ENCODE results near the gene LEMD2. TPM values are rescaled to one million over a fixed set of nuclear protein-coding genes. Genes with fewer than 3 reads are reported as not detected.

The LEMD2 gene
- polyA plus RNA-seq, 1 donor, result 74.2 TPM

DNA sequence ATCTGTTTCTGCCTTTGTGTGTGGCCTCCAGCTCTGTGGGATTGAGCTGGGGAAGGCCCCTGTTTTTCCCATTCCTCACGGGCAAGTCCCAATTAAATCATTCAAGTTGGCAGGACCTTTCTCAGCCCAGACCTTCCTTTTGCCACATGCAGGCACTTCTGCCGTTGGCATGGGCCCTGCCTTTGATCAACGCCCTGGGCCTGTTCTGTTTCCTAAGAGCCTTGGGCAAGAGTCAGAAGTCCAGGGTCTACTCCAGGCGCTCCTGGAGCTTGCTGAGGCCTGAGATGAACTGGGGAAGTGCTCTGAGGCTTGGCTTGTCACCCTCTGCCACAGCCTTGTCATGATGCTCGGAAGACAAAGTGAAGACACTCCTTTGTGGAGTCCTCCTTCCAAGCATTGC is 49.4 kb downstream of the LEMD2 start:
- DNase-seq, result no peak

DNA sequence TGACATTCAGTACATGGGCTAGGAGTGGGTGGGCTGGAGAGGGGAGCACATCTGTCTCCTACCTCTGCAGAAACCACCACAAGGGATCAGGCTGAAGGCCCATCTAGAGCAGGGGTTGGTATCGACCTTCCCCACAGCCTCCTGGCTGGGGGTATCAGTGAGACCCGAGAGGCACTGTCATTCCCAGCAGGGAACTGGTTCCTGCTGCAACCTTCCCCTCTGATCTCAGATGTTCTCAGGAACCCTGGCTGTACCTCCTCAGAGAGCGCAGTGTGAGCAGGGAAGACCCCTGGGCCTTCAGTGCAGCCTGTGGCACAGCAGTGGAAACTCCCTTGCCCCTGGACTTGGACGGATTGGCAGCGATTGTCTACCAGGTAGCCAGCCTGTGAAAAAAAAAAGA is 50.1 kb downstream of the LEMD2 start:
- no peak for DNase-seq

DNA sequence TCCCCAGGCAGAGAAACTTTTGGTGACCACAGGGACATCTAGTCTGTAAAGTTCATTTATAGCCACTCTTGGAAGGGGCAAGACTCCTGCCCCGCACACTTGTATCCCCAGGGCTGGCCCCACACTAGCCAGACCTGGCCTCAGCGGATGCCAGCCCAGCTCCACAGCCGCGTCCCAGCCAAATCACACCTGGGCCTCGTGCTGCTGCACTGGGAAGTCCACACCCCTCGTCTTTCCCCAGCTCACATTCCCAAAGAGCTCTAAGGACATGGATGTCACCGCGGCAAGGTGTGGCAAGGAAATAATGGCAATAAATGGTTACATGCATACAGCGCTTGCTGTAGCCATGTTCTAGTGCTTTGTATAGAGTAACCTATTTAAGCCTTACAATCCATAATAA is 50.8 kb downstream of the LEMD2 start:
- DNase-seq, result no peak

DNA sequence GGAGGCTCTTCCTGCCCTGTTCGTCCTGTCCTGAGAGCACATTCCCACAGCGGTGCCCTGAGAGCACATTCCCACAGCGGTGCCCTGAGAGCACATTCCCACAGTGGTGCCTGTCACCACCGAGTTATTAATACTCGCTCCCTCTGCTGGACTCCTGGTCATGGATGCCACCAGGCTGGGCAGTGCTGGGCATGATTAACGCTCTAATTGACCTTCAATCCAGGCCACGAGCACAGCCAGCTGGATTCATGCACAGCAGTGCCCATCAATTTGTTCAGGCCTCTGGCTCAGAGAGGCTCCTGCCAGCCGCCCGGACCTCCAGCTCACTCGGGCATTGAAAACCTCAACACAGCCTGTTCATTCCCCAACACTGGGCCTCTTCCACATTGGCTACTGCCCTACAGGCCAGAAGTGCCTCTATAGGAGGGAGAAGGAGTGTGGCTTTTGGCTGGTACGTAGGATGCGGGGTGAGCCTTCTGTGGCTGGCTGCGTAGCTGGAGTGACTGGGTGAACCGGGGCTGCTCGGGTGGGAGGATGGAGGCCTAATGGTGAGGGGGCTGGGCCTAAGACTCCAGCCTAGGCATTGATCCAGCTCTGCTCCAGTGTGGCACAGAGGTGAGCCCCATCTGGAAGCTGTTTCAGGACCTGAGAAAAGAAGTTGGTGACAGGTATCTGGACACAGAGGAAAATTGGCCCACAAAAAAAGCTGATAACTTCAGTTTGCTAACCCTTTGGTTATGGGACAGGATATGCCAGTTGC is 51.5 kb downstream of the LEMD2 start:
- no peak for DNase-seq

DNA sequence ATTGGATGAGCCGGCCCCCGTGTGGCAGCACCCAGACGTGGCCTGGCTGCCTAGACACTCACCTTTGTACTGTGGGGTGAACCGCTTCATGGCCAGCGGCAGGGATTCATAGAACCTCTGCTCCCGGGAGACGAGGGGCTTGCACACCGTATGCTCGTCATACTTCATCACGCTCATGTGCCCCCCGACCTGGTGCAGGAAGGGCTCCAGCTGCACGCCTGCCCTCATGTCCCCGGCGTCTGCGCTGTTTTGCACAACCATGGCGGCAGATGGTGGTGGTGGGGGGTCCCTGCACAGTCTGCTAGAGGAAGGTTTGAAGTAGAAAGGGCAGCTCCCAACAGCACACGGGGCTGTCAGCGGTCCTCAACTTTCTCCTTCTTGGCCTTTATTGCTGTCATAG is 53.7 kb downstream of the LEMD2 start:
- DNase-seq, result no peak

GRCh38 chr6:33733709-33734007 is 55.3 kb downstream of the LEMD2 start:
- DNase-seq, result no peak

DNA sequence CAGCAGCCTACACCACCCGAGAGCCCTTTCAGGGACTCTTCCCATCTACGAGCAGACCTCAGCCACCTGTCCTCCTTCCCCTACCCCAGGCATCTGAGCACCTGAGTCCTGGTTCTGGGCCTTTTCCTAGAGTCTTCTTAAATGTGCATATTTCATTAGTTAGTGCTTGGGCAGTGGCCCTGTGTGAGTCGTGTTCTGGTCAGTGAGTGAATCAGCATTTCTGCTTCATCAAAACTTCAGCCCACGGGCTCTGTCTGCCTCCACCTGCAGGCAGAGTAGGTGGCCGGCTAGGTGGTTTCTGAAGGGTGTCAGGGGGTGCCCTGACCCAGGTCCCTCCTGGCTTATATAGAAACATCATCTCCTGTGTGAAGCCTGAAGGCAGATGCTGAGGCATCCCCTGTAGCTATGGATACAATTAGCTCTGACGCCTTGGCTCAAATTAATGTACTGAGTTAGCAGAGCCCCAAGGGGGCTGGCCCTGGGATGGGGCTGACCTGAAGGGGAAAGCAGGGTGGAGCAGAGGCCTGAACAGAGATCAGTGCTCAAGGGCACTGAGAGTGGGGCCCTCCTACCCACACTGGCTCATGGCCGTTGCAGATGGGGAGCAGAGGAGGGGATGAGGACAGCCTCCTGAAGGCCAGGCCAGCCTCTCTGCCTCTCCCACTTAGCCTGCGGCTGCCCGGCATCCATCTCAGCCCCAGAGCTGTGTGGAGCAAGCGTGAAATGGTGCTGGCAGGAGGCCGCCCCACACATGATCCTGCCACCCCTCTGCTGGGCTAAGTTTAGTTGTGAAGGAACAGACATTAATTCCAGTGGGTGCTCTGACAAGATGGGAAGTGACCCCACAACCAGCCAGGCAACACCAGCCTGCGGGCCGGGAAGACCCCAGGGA is 55.9 kb downstream of the LEMD2 start:
- DNase-seq, result no peak

- DNase-seq, result no peak
Observed at GRCh38 chr6:33732385-33732784, 56.5 kb downstream of the LEMD2 start.

DNA sequence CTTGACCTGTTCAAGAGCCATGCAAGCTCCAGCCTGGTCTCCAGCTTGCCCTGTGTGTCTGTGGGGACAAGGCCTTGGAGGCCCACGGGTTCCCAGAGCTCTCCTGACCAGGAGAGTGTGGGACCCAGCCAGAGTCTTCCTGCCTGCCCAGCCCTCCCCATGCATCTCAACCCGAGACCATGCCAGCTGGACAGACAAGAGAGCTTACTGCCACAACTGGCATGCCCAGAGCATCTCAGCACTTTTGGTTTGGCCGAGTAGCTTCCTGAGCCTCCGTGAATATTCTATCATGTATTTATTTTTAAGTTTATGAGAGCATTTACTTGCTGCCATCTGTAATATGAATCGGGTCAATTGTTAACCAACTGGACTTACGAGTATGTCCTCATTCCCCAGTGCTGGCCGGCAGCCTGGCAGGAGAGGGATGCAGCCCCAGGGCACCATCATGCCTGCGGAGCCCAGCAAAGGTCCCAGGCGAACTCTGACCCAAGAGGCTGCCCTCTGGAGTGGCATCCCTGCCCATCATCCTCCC is 57.1 kb downstream of the LEMD2 start:
- DNase-seq, result no peak

DNA sequence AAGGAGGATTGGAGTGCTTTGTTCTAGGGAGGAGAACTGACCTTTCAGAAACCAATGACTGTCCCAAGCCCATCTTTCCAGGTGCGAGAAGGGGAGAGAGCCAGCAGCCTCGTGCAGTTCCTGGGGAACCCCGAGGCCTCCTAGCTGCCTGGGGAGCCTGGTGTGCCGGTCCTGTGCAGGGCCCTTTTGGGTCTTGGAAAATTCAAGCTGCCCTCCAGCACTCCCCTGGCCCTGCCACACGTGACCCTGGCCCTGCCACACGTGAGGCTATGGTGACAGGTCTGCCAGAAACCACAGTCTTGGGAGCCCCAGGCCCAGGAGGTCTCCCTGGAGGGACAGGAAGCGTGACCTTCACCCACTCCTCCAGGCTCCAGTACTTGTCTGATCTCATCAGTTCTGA is 57.9 kb downstream of the LEMD2 start:
- DNase-seq, result no peak

DNA sequence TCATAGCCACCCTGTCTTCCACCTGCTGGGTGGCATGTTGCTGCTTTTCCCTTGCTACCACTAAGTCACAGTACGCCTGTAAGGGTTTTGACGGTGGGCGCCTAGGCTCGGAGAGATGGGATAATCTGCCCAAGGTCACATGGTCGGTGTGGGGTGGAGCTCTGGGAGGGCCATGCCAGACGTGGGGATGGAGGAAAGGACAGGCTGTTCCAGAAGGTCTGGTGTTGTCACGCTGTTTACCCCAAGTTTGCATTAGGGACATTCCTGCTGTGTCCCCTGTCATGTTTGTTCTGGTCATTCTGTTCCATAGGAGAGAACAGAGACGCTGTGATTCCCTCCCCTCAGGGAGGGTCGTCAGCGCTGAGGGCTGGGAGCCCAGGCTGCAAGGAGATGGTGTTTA is 58.3 kb downstream of the LEMD2 start:
- no peak for DNase-seq

DNA sequence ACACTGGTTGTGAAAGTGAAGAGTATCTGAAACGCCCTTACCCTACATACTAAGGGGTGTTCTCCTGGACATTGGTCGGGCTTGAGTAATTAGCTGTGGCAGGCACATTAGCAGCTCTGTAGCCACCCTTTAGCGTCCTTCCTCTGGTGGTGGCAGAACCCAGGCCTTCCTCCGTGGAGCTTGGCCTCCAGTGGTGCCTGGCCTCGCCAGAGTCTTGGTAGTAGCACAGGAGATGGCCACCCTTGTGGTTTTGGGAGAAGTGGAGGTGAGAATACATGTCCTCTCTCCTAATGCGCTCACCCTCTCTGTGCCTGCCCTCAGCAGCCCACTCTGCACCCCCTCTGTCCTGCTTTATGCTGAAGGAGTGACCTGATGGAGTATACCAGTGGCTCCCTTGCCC is 59.9 kb downstream of the LEMD2 start:
- no peak for DNase-seq

DNA sequence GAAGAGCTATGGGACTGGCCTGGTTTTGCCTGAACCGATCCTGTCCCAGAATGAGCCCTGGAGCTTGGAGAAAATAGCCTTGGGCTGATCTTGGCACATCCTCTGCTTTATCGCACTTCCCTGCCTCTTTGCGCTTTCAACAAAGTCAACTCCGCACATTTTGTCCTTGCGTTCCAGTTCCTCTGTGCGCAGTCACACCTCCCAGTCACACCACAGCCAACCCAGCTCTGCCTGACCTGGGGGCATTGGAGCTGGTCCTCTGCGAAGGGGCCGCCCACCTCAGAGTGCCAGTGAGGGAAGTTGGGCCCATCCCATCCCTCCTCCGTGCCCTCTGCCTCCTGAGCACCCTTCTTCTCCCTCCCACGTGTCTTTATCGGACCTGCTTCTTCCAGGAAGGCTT is 60.5 kb downstream of the LEMD2 start:
- no peak for DNase-seq

DNA sequence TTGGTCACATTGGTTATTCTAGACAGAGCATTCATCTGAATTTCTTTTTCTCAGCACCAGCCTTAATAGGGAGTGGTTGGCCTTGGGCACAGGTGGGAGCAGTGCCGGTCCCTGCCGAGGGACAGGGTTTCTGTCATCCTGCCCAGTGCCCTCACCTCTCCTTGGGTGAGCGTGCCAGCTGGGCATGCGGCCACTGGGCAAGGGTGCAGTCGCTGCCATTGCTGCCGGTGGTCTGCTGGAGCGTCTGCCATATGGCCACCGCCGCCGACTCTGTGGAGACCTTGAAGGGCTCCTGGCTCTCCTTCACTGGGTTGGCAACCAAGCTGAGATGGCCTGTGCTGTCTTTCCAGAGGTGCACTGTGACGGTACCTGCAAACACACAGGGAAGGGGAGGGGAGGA is 61.0 kb downstream of the LEMD2 start:
- DNase-seq, result no peak

GRCh38 chr6:33727126-33727525 is 61.8 kb downstream of the LEMD2 start:
- no peak for DNase-seq

GRCh38 chr6:33726696-33727095 is 62.2 kb downstream of the LEMD2 start:
- DNase-seq, result no peak

GRCh38 chr6:33725891-33726673 is 62.8 kb downstream of the LEMD2 start:
- DNase-seq, result no peak

DNA sequence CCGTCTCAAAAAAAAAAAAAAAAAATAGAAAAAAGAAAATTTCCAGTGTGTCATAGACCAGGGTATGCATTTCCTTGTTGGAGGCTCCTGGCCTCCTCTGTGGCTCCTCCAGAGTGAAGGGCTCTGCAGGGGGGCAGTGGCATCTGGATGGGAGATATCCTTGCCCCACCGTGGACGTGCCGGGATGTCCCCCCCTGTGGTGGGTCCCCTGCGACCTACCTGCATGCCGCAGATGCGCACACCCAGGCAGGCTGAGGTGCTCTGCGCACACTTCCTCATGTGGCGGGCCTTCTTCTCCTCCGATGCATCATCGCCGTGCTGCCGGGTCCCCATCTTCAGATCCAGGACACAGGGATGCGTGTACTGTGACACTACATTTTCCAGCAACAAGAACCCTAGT is 63.7 kb downstream of the LEMD2 start:
- no peak for DNase-seq

GRCh38 chr6:33724102-33725023 is 64.6 kb downstream of the LEMD2 start:
- no peak for DNase-seq

DNA sequence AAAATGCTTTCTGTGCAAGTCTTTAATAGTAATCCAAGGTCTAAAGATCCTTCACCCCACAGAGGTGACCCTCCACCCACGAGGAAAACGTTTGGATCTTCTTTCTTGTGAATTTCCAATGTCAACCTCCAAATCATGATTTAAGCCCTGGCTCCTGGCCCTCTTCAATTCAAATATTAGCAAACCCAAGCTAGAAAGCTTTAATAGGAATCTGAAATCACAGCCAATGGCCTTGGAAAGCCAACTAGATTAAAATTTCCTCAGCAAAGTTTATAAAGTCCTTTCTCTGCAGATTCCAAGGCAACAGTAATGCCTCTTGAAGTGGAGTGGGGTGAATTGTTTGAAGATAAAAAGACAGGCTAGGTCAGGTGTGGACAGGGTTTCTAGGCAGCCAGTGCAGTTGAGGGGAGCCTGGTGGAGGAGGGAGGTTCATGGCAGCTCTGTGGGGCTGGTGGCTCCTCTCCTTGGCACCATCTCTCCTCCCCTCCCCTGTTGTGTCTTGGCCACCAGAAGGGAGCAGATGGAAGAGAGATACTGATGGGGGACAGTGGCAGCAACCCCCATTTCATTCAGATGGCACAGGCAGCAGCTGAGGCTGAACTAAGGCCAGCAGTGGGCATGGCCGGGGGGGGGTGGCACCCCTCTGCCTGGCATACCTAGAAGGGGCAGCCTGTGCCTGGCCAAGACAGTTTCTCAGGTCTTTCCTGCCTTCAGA is 65.4 kb downstream of the LEMD2 start:
- no peak for DNase-seq

GRCh38 chr6:33722103-33722623 is 66.8 kb downstream of the LEMD2 start:
- DNase-seq, result no peak

Measured in left kidney (tissue), 2 donors.